Stomach smooth muscle (tissue), 2 donors: ENCODE measurements around the gene MAPK8.
"Not testable (repeated sequence)": the region's sequence is repeated elsewhere in the genome, so short reads cannot be mapped to it uniquely, and the experiment has no call there.

Source experiments
- H3K27ac ChIP-seq: one replicate; pipeline ENCODE4 v1.7.0; 2013; ENCODE audit warnings: mild to moderate bottlenecking, low read length, inconsistent platforms
- H3K27me3 ChIP-seq, 2 donors: one replicate each; pipeline ENCODE4 v1.7.0; 2013; ENCODE audit warnings: low read length in 2 of 2; ENCODE audit not compliant: insufficient read depth in 2 of 2, control insufficient read depth in 1 of 2
- H3K36me3 ChIP-seq, 2 donors: one replicate each; pipeline ENCODE4 v1.7.0; 2013; ENCODE audit warnings: low read length in 2 of 2; ENCODE audit not compliant: control insufficient read depth in 2 of 2, insufficient read depth in 2 of 2
- H3K4me1 ChIP-seq: one replicate; pipeline ENCODE4 v1.7.0; 2013; ENCODE audit warnings: low read length; ENCODE audit not compliant: control insufficient read depth, insufficient read depth
- H3K4me3 ChIP-seq, 2 donors: one replicate each; pipeline ENCODE4 v1.7.0; 2013; ENCODE audit warnings: low read length in 2 of 2
- H3K9ac ChIP-seq, 2 donors: one replicate each; pipeline ENCODE4 v1.7.0; 2013; ENCODE audit warnings: low read length in 2 of 2, mild to moderate bottlenecking in 1 of 2
- H3K9me3 ChIP-seq, 2 donors: one replicate each; pipeline ENCODE4 v1.7.0; 2013; ENCODE audit warnings: low read length in 2 of 2; ENCODE audit not compliant: control insufficient read depth in 2 of 2
- donor health status: healthy.
- donor health status: Pancreatic carcinoma.

MAPK8 gene

GRCh38 chr10:48333856-48334255 lies 27.4 kb downstream of the MAPK8 start:
- no peak overlapping the region for H3K9ac ChIP-seq
- H3K4me3 ChIP-seq = no peak overlapping the region
- no peaks in the 10 kb centered on the region for H3K27me3 ChIP-seq
- no peak overlapping the region for H3K27ac ChIP-seq
- H3K9me3 ChIP-seq = no peaks in the 10 kb centered on the region
- H3K4me1 ChIP-seq = no peaks in the 10 kb centered on the region
- H3K36me3 ChIP-seq = peaks cover 0 to 2% of the 10 kb centered on the region in 2 donors

GRCh38 chr10:48335788-48336187 lies 29.3 kb downstream of the MAPK8 start:
- no peaks in the 10 kb centered on the region for H3K9me3 ChIP-seq
- H3K9ac ChIP-seq = no peak overlapping the region
- no peaks in the 10 kb centered on the region for H3K27me3 ChIP-seq
- no peak overlapping the region for H3K4me3 ChIP-seq
- no peaks in the 10 kb centered on the region for H3K4me1 ChIP-seq
- peaks cover 0 to 2% of the 10 kb centered on the region in 2 donors for H3K36me3 ChIP-seq
- no peak overlapping the region for H3K27ac ChIP-seq

- H3K9ac ChIP-seq = no peak overlapping the region
- H3K27ac ChIP-seq = no peak overlapping the region
- H3K9me3 ChIP-seq = no peaks in the 10 kb centered on the region
- no peak overlapping the region for H3K4me3 ChIP-seq
- no peaks in the 10 kb centered on the region for H3K4me1 ChIP-seq
- peaks cover 0 to 2% of the 10 kb centered on the region in 2 donors for H3K36me3 ChIP-seq
- H3K27me3 ChIP-seq = no peaks in the 10 kb centered on the region
Measured at GRCh38 chr10:48336978-48337599, 30.6 kb downstream of the MAPK8 start.

- no peak overlapping the region for H3K4me3 ChIP-seq
- no peaks in the 10 kb centered on the region for H3K27me3 ChIP-seq
- no peaks in the 10 kb centered on the region for H3K36me3 ChIP-seq
- H3K9me3 ChIP-seq = no peaks in the 10 kb centered on the region
- H3K4me1 ChIP-seq = no peaks in the 10 kb centered on the region
- H3K9ac ChIP-seq = no peak overlapping the region
- H3K27ac ChIP-seq = no peak overlapping the region
Measured at GRCh38 chr10:48340734-48341133, 34.3 kb downstream of the MAPK8 start.

GRCh38 chr10:48343106-48343505 lies 36.6 kb downstream of the MAPK8 start:
- Histone ChIP-seq H3K36me3 (no peaks in the 10 kb centered on the region), H3K9me3 (peaks cover 0 to 5% of the 10 kb centered on the region in 2 donors), H3K9ac (no peak overlapping the region), H3K4me3 (no peak overlapping the region), H3K4me1 (no peaks in the 10 kb centered on the region), H3K27ac (no peak overlapping the region), H3K27me3 (no peaks in the 10 kb centered on the region)

GRCh38 chr10:48343921-48344598 lies 37.6 kb downstream of the MAPK8 start:
- Histone ChIP-seq H3K36me3 (no peaks in the 10 kb centered on the region), H3K9ac (no peak overlapping the region), H3K27ac (no peak overlapping the region), H3K4me1 (no peaks in the 10 kb centered on the region), H3K4me3 (no peak overlapping the region), H3K27me3 (no peaks in the 10 kb centered on the region), H3K9me3 (peaks cover 0 to 5% of the 10 kb centered on the region in 2 donors)

- H3K27me3 ChIP-seq, H3K4me1 ChIP-seq, H3K36me3 ChIP-seq, H3K9ac ChIP-seq, H3K9me3 ChIP-seq, H3K27ac ChIP-seq, H3K4me3 ChIP-seq: not testable (repeated sequence)
Measured at GRCh38 chr10:48346248-48346647, 39.8 kb downstream of the MAPK8 start.

- not testable (repeated sequence) for H3K27ac ChIP-seq, H3K36me3 ChIP-seq, H3K9ac ChIP-seq, H3K9me3 ChIP-seq, H3K4me3 ChIP-seq, H3K27me3 ChIP-seq, H3K4me1 ChIP-seq
Measured at GRCh38 chr10:48347539-48347938, 41.1 kb downstream of the MAPK8 start.

GRCh38 chr10:48347943-48348342 lies 41.5 kb downstream of the MAPK8 start:
- not testable (repeated sequence) for H3K27ac ChIP-seq, H3K4me1 ChIP-seq, H3K4me3 ChIP-seq, H3K27me3 ChIP-seq, H3K9ac ChIP-seq, H3K36me3 ChIP-seq, H3K9me3 ChIP-seq

- no peaks in the 10 kb centered on the region for H3K27me3 ChIP-seq
- H3K4me1 ChIP-seq = no peaks in the 10 kb centered on the region
- no peak overlapping the region for H3K27ac ChIP-seq
- no peaks in the 10 kb centered on the region for H3K9me3 ChIP-seq
- no peak overlapping the region for H3K9ac ChIP-seq
- no peak overlapping the region for H3K4me3 ChIP-seq
- no peaks in the 10 kb centered on the region for H3K36me3 ChIP-seq
Measured at GRCh38 chr10:48353246-48353645, 46.8 kb downstream of the MAPK8 start.

- H3K9ac ChIP-seq = no peak overlapping the region
- no peaks in the 10 kb centered on the region for H3K27me3 ChIP-seq
- no peaks in the 10 kb centered on the region for H3K4me1 ChIP-seq
- H3K4me3 ChIP-seq = no peak overlapping the region
- no peak overlapping the region for H3K27ac ChIP-seq
- no peaks in the 10 kb centered on the region for H3K36me3 ChIP-seq
- H3K9me3 ChIP-seq = no peaks in the 10 kb centered on the region
Measured at GRCh38 chr10:48357631-48358030, 51.2 kb downstream of the MAPK8 start.
